GM19438 (cell line): ENCODE results near the gene PAEP.

Experiments
- ATAC-seq: cut with Tn5 transposase; IDR thresholded peaks from one replicate; pipeline ENCODE4 v1.9.1; 2021; ENCODE audit warnings: low read depth; ENCODE audit not compliant: unreplicated experiment

PAEP gene

GRCh38 chr9:135574331-135574730 lies 12.8 kb downstream of the PAEP start:
- ATAC-seq, result no peak

- no peak for ATAC-seq
Observed at GRCh38 chr9:135574943-135575342, 13.4 kb downstream of the PAEP start.

- no peak for ATAC-seq
Observed at GRCh38 chr9:135575995-135576631, 14.6 kb downstream of the PAEP start.

- ATAC-seq, result no peak
Observed at GRCh38 chr9:135577256-135577655, 15.7 kb downstream of the PAEP start.

GRCh38 chr9:135579356-135579755 lies 17.8 kb downstream of the PAEP start:
- ATAC-seq, result no peak

- no peak for ATAC-seq
Observed at GRCh38 chr9:135579889-135580660, 18.5 kb downstream of the PAEP start.

- ATAC-seq, result no peak
Observed at GRCh38 chr9:135580664-135581380, 19.3 kb downstream of the PAEP start.

- ATAC-seq, result no peak
Observed at GRCh38 chr9:135581636-135582426, 20.3 kb downstream of the PAEP start.

- ATAC-seq, result no peak
Observed at GRCh38 chr9:135582541-135582940, 21.0 kb downstream of the PAEP start.

GRCh38 chr9:135582966-135583687 lies 21.6 kb downstream of the PAEP start:
- no peak for ATAC-seq

GRCh38 chr9:135583688-135584011 lies 22.1 kb downstream of the PAEP start:
- no peak for ATAC-seq

- no peak for ATAC-seq
Observed at GRCh38 chr9:135584371-135584770, 22.8 kb downstream of the PAEP start.

- no peak for ATAC-seq
Observed at GRCh38 chr9:135584934-135585333, 23.4 kb downstream of the PAEP start.

GRCh38 chr9:135586601-135587109 lies 25.1 kb downstream of the PAEP start:
- no peak for ATAC-seq

- no peak for ATAC-seq
Observed at GRCh38 chr9:135587658-135588057, 26.1 kb downstream of the PAEP start.

GRCh38 chr9:135588371-135588770 lies 26.8 kb downstream of the PAEP start:
- no peak for ATAC-seq

GRCh38 chr9:135588886-135589595 lies 27.5 kb downstream of the PAEP start:
- ATAC-seq, result no peak

- ATAC-seq, result no peak
Observed at GRCh38 chr9:135589596-135590485, 28.3 kb downstream of the PAEP start.
